HepG2 (cell line): ENCODE results near the gene MT1M. TPM values are rescaled to one million over a fixed set of nuclear protein-coding genes. Genes with fewer than 3 reads are reported as not detected.
A peak's percentile ranks its signal among the peaks of the same experiment; 100 is the strongest.

Experiments
- ARNTL ChIP-seq: sonication (generic); formaldehyde crosslinking; IDR thresholded peaks from 2 replicates; pipeline ENCODE4 v1.4.0; 2020; ENCODE audit warnings: mild to moderate bottlenecking, missing genetic modification reagents
- ATF7 ChIP-seq, 2 experiments: fragments of 450-650 bp in 1 of 2; sonication (generic) in 1 of 2; formaldehyde crosslinking in 1 of 2; IDR thresholded peaks; 2 replicates each; pipeline versions ENCODE4 v1.4.0 to v1.6.1; 2016 to 2020; ENCODE audit warnings: antibody characterized with exemption in 1 of 2, mild to moderate bottlenecking in 1 of 2, missing genetic modification reagents in 1 of 2
- HMGXB3 ChIP-seq: sonication (generic); formaldehyde crosslinking; IDR thresholded peaks from 2 replicates; pipeline ENCODE4 v1.4.0; 2020; ENCODE audit warnings: missing genetic modification reagents, borderline replicate concordance
- IRF2 ChIP-seq: IDR thresholded peaks from 2 replicates; pipeline ENCODE4 v1.6.1; 2018; ENCODE audit warnings: missing genetic modification reagents, missing compliant biosample characterization
- MBNL3 ChIP-seq: fragments of 250-450 bp; sonication (Bioruptor Pico); conservative IDR thresholded peaks from 2 replicates; pipeline ENCODE4 v1.8.0; 2022; ENCODE audit warnings: mild to moderate bottlenecking, inconsistent platforms
- MXI1 ChIP-seq: IDR thresholded peaks from 3 replicates; pipeline ENCODE4 v1.6.1; 2012; ENCODE audit warnings: low read depth, low read length, inconsistent platforms, borderline replicate concordance
- SNRNP70 ChIP-seq: fragments of 200-400 bp; formaldehyde crosslinking; IDR thresholded peaks from 2 replicates; pipeline ENCODE4 v1.6.1; 2017; ENCODE audit warnings: mild to moderate bottlenecking, low read depth, low read length, moderate library complexity
- YEATS4 ChIP-seq: sonication (generic); formaldehyde crosslinking; IDR thresholded peaks from 2 replicates; pipeline ENCODE4 v1.4.0; 2020; ENCODE audit warnings: missing genetic modification reagents, borderline replicate concordance
- YY1 ChIP-seq: IDR thresholded peaks from 2 replicates; pipeline ENCODE4 v1.6.1; 2011; ENCODE audit warnings: low read length, low read depth, moderate library complexity, mild to moderate bottlenecking; ENCODE audit not compliant: insufficient read depth, insufficient replicate concordance
- ZBTB38 ChIP-seq: sonication (generic); formaldehyde crosslinking; IDR thresholded peaks from 2 replicates; pipeline ENCODE4 v1.5.1; 2020; ENCODE audit warnings: mild to moderate bottlenecking, missing genetic modification reagents
- ZBTB40 ChIP-seq, 2 experiments: fragments of 450-650 bp in 1 of 2; sonication (generic) in 1 of 2; formaldehyde crosslinking in 1 of 2; IDR thresholded peaks; 2 replicates each; pipeline versions ENCODE4 v1.6.1 to v1.8.0; 2016 to 2022; ENCODE audit warnings: antibody characterized with exemption in 1 of 2, mild to moderate bottlenecking in 1 of 2, missing genetic modification reagents in 1 of 2
- ZNF230 ChIP-seq: sonication (generic); formaldehyde crosslinking; IDR thresholded peaks from 2 replicates; pipeline ENCODE4 v1.4.0; 2020; ENCODE audit warnings: mild to moderate bottlenecking, missing genetic modification reagents
- ZNF547 ChIP-seq: sonication (generic); formaldehyde crosslinking; IDR thresholded peaks from 2 replicates; pipeline ENCODE4 v1.5.1; 2020; ENCODE audit warnings: mild to moderate bottlenecking, missing genetic modification reagents
- polyA plus RNA-seq, 8 experiments: library from polyadenylated mRNA; depleted of rRNA in 3 of 8; stranded (reverse) in 7 of 8; unstranded in 1 of 8; fragments of >200 nt; fragmentation: Illumina TruSeq in 4 of 8; extraction: Trizol in 4 of 8; gene quantifications; 2 replicates each; pipeline versions ENCODE4 v1.2.1 to v1.2.3, GENCODE V29; 2011 to 2016; ENCODE audit warnings: low read depth in 4 of 8, missing spikeins in 1 of 8, mixed read lengths in 1 of 8; ENCODE audit not compliant: insufficient read depth in 1 of 8
- total RNA-seq, 5 experiments: library from RNA; depleted of rRNA; stranded (reverse); fragments of >200 nt; fragmentation: Illumina TruSeq; extraction: Trizol; gene quantifications; 2 replicates each; pipeline ENCODE4 v1.2.3, GENCODE V29; 2016; ENCODE audit warnings: low read depth in 1 of 5

MT1M gene
- total and polyA plus RNA-seq, 2 of the 13 experiments (the other 11 are each of a cell fraction or from before 2014, with no cell fraction given): 4.6 TPM; not detected in 1

GRCh38 chr16:56610017-56610608 lies 22.3 kb upstream of the MT1M start (continued):
- TF ChIP-seq HMGXB3 (CRISPR knock-in tag) (no peak), MXI1 (peak; percentile 11; the same call in 1 of the 3 replicates), YY1 (no peak), ZNF230 (CRISPR knock-in tag) (peak; percentile 38; the same call in 1 of the 2 replicates), ZNF547 (CRISPR knock-in tag) (no peak), MBNL3 (no peak), YEATS4 (CRISPR knock-in tag) (no peak), ZBTB40 (IDR thresholded peaks at IDR 0.05) (no peak), ZBTB40 (CRISPR knock-in tag; IDR thresholded peaks at IDR 0.05) (0 out of 2 replicates have a peak, but pooled peaks have one; percentile 18), ATF7 (IDR thresholded peaks at IDR 0.05) (no peak), ATF7 (CRISPR knock-in tag; IDR thresholded peaks at IDR 0.05) (peak; percentile 76; the same call in 1 of the 2 replicates), ARNTL (0 out of 2 replicates have a peak, but pooled peaks have one; percentile 33), SNRNP70 (no peak), IRF2 (peak; percentile 35; the same call in 1 of the 2 replicates), ZBTB38 (CRISPR knock-in tag) (0 out of 2 replicates have a peak, but pooled peaks have one; percentile 48)
